HG03439 (cell line): Measurements from ENCODE around the gene CACNA1E.

Experiments
- ATAC-seq: cut with Tn5 transposase; IDR thresholded peaks from one replicate; pipeline ENCODE4 v1.9.1; 2021; ENCODE audit warnings: mild to moderate bottlenecking, moderate library complexity; ENCODE audit not compliant: unreplicated experiment

Gene CACNA1E

GRCh38 chr1:181748013-181748412 is 264.7 kb downstream of the CACNA1E start:
- ATAC-seq, result no peak

GRCh38 chr1:181754103-181754502 is 270.8 kb downstream of the CACNA1E start:
- no peak for ATAC-seq

GRCh38 chr1:181759481-181759880 is 276.2 kb downstream of the CACNA1E start:
- ATAC-seq, result no peak

- no peak for ATAC-seq
Observed at GRCh38 chr1:181763736-181764135, 280.4 kb downstream of the CACNA1E start.

GRCh38 chr1:181765451-181766026 is 282.2 kb downstream of the CACNA1E start:
- no peak for ATAC-seq

- no peak for ATAC-seq
Observed at GRCh38 chr1:181767001-181767708, 283.8 kb downstream of the CACNA1E start.

GRCh38 chr1:181768211-181768929 is 285.1 kb downstream of the CACNA1E start:
- no peak for ATAC-seq

GRCh38 chr1:181768930-181769280 is 285.6 kb downstream of the CACNA1E start:
- no peak for ATAC-seq

GRCh38 chr1:181769846-181770245 is 286.5 kb downstream of the CACNA1E start:
- no peak for ATAC-seq

- ATAC-seq, result no peak
Observed at GRCh38 chr1:181772714-181773113, 289.4 kb downstream of the CACNA1E start.

- ATAC-seq, result no peak
Observed at GRCh38 chr1:181776044-181776443, 292.7 kb downstream of the CACNA1E start.

GRCh38 chr1:181777286-181777685 is 294.0 kb downstream of the CACNA1E start:
- no peak for ATAC-seq

GRCh38 chr1:181777812-181778211 is 294.5 kb downstream of the CACNA1E start:
- no peak for ATAC-seq

- no peak for ATAC-seq
Observed at GRCh38 chr1:181778640-181779260, 295.4 kb downstream of the CACNA1E start.

GRCh38 chr1:181779343-181779742 is 296.0 kb downstream of the CACNA1E start:
- no peak for ATAC-seq

GRCh38 chr1:181783208-181783607 is 299.9 kb downstream of the CACNA1E start:
- ATAC-seq, result no peak

- no peak for ATAC-seq
Observed at GRCh38 chr1:181784039-181784683, 300.8 kb downstream of the CACNA1E start.

GRCh38 chr1:181789395-181789794 is 306.1 kb downstream of the CACNA1E start:
- ATAC-seq, result no peak

GRCh38 chr1:181791721-181792120 is 308.4 kb downstream of the CACNA1E start:
- ATAC-seq, result no peak

- no peak for ATAC-seq
Observed at GRCh38 chr1:181793831-181794230, 310.5 kb downstream of the CACNA1E start.

GRCh38 chr1:181794332-181794731 is 311.0 kb downstream of the CACNA1E start:
- ATAC-seq, result no peak
